SW 1271 (cell line): ENCODE measurements around the gene SMIM29.

Experiments
- DNase-seq, 2 experiments: peaks; one replicate each; lab custom pipeline; 2025; lab: John Stamatoyannopoulos, UW

The SMIM29 gene

GRCh38 chr6:34240329-34241248, 8.2 kb downstream of the SMIM29 start:
- DNase-seq, result no peak

- DNase-seq, result no peak
Measured at GRCh38 chr6:34239893-34240292, 8.9 kb downstream of the SMIM29 start.

- no peak for DNase-seq
Measured at GRCh38 chr6:34239500-34239825, 9.3 kb downstream of the SMIM29 start.

GRCh38 chr6:34238585-34239499, 10.0 kb downstream of the SMIM29 start:
- no peak for DNase-seq

GRCh38 chr6:34237722-34238584, 10.9 kb downstream of the SMIM29 start:
- DNase-seq, result no peak

GRCh38 chr6:34237316-34237721, 11.5 kb downstream of the SMIM29 start:
- DNase-seq, result no peak

- peak; percentile 79 to 89 for DNase-seq
Measured at GRCh38 chr6:34236443-34237315, 12.1 kb downstream of the SMIM29 start, which contains the start of gene HMGA1. Gene HMGA1 (plus strand): TSS chr6:34236873. CDS start chr6:34240781, 3,908 bp downstream.

GRCh38 chr6:34236131-34236442, 12.7 kb downstream of the SMIM29 start:
- DNase-seq, result no peak

GRCh38 chr6:34235307-34236130, 13.3 kb downstream of the SMIM29 start:
- DNase-seq, result peak in 1 of 2 experiments; percentile 63

GRCh38 chr6:34234667-34235306, 14.0 kb downstream of the SMIM29 start:
- DNase-seq, result no peak

GRCh38 chr6:34233867-34234266, 14.9 kb downstream of the SMIM29 start:
- no peak for DNase-seq

- no peak for DNase-seq
Measured at GRCh38 chr6:34232901-34233300, 15.9 kb downstream of the SMIM29 start.

- no peak for DNase-seq
Measured at GRCh38 chr6:34231566-34232336, 17.1 kb downstream of the SMIM29 start.

- no peak for DNase-seq
Measured at GRCh38 chr6:34230653-34231371, 18.0 kb downstream of the SMIM29 start.

GRCh38 chr6:34229877-34230276, 18.9 kb downstream of the SMIM29 start:
- DNase-seq, result no peak

- DNase-seq, result no peak
Measured at GRCh38 chr6:34227761-34228421, 20.9 kb downstream of the SMIM29 start.
